ENCODE measurements around the gene TRIM7.

DNA sequence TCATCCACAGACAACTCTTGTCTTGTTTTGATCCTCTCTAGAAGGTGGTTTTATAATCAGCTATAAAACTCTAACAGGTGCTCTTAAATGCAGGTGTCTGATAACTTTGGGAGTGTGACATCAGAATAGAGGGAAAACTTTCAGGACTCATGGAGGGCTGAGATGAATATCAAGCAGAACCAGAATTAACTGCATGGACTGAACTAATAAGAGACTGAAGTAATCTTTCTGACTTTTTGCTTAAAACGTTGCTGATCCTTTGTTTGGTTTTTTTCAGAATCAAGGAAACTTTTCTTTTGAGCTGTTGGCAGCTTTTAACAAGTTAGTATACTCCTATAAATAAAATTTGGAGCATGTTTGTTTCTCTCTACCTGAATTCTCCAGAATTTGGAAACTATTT lies 59.9 kb downstream of the TRIM7 start:
- TF ChIP-seq, protein P1, sequence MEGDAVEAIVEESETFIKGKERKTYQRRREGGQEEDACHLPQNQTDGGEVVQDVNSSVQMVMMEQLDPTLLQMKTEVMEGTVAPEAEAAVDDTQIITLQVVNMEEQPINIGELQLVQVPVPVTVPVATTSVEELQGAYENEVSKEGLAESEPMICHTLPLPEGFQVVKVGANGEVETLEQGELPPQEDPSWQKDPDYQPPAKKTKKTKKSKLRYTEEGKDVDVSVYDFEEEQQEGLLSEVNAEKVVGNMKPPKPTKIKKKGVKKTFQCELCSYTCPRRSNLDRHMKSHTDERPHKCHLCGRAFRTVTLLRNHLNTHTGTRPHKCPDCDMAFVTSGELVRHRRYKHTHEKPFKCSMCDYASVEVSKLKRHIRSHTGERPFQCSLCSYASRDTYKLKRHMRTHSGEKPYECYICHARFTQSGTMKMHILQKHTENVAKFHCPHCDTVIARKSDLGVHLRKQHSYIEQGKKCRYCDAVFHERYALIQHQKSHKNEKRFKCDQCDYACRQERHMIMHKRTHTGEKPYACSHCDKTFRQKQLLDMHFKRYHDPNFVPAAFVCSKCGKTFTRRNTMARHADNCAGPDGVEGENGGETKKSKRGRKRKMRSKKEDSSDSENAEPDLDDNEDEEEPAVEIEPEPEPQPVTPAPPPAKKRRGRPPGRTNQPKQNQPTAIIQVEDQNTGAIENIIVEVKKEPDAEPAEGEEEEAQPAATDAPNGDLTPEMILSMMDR (IDR thresholded peaks at IDR 0.05 in 2 of 3, conservative IDR thresholded peaks at IDR 0.05 in 1 of 3; ENCODE audit: borderline replicate concordance in 1 of 3, insufficient read depth in 1 of 3, low read depth in 2 of 3, low read length in 2 of 3) = no peak
- TF ChIP-seq POLR2A (IDR thresholded peaks at IDR 0.05; ENCODE audit: borderline replicate concordance, extremely low read depth, insufficient read depth, insufficient read length) (no peak), EZH2 (IDR thresholded peaks at IDR 0.05) (no peak), CBX3 (IDR thresholded peaks at IDR 0.05; ENCODE audit: low read depth) (no peak)

Measured in HCT116 (cell line).